Transverse colon (tissue), 4 donors: ENCODE results near the gene DENND1A. TPM values are rescaled to one million over a fixed set of nuclear protein-coding genes. Genes with fewer than 3 reads are reported as not detected.

Source experiments
- DNase-seq: peaks from one replicate; pipeline ENCODE4 v3.0.0-alpha.2; 2019
- H3K27ac ChIP-seq, 4 donors: fragments of 200-600 bp; sonication (generic); 2 replicates each; pipeline ENCODE4 v1.5.1; 2016 to 2018; ENCODE audit warnings: inconsistent platforms in 4 of 4
- H3K27me3 ChIP-seq: fragments of 200-600 bp; sonication (generic); 2 replicates; pipeline ENCODE4 v1.5.1; 2017; ENCODE audit warnings: inconsistent platforms
- H3K36me3 ChIP-seq, 4 donors: fragments of 200-600 bp; sonication (generic); 2 replicates each; pipeline ENCODE4 v1.5.1; 2017 to 2019; ENCODE audit warnings: inconsistent platforms in 4 of 4
- H3K4me1 ChIP-seq, 4 donors: fragments of 200-600 bp; sonication (generic); 2 replicates each; pipeline ENCODE4 v1.5.1; 2017 to 2020; ENCODE audit warnings: inconsistent platforms in 4 of 4
- H3K4me3 ChIP-seq, 4 donors: fragments of 200-600 bp; sonication (generic); 1 replicate in 1 of 4; 2 replicates in 3 of 4; pipeline versions ENCODE4 v1.5.1 to v1.6.1; 2017 to 2019; ENCODE audit warnings: inconsistent platforms in 4 of 4
- H3K9me3 ChIP-seq, 2 donors: fragments of 200-600 bp; sonication (generic); 2 replicates each; pipeline ENCODE4 v1.5.1; 2017 to 2019; ENCODE audit warnings: inconsistent platforms in 2 of 2
- EP300 ChIP-seq: sonication (generic); formaldehyde crosslinking; IDR thresholded peaks from one replicate; pipeline ENCODE4 v1.6.1; 2017; ENCODE audit warnings: antibody characterized with exemption, low read depth
- POLR2A ChIP-seq: fragments of 450-650 bp; IDR thresholded peaks from one replicate; pipeline ENCODE4 v1.6.1; 2016; ENCODE audit warnings: antibody characterized with exemption, mild to moderate bottlenecking, moderate library complexity
- POLR2AphosphoS5 ChIP-seq, 3 donors: sonication (generic); formaldehyde crosslinking; IDR thresholded peaks; one replicate each; pipeline ENCODE4 v1.6.1; 2016; ENCODE audit warnings: antibody characterized with exemption in 3 of 3
- WGBS, 2 donors: methylation state at CpG; one replicate each; pipeline ENCODE4 v1.1.5; 2018; ENCODE audit warnings: low coverage in 1 of 2; 5-methylcytosine and 5-hydroxymethylcytosine counted together
- in situ Hi-C, 4 donors: fragments of 200-750 bp; cut with MboI; loops; one replicate each; pipeline versions ENCODE4 v1.15.0 to v1.15.1; 2017; ENCODE audit warnings: low sequenced_read_pairs in 3 of 4, low pct_ligation_motif_present in 1 of 4, low pct_unique_long_range_greater_than_20kb in 1 of 4
- intact Hi-C: fragments of 100-400 bp; cut with DNase I; formaldehyde crosslinking; loops from one replicate; pipeline ENCODE4 v1.15.1; 2023; ENCODE audit warnings: low total_unique reads
- total RNA-seq, 4 donors: library from RNA; depleted of rRNA; stranded (reverse); fragments of >200 nt; gene quantifications; one replicate each; pipeline ENCODE4 v1.1.0, GENCODE V29; 2016
- TF ChIP-seq, protein P1 (sequence below), 5 experiments: fragments of 200-600 bp in 3 of 5; fragments of 450-650 bp in 2 of 5; sonication (generic) in 3 of 5; IDR thresholded peaks; 1 replicate in 2 of 5; 2 replicates in 3 of 5; pipeline ENCODE4 v1.5.1; 2016 to 2017; ENCODE audit warnings: antibody characterized with exemption in 5 of 5, inconsistent platforms in 3 of 5, mild to moderate bottlenecking in 2 of 5, moderate library complexity in 1 of 5

The DENND1A gene
- total RNA-seq, 4 donors from 2014 or later = 12.5 to 78.6 (median 40.0) TPM

DNA sequence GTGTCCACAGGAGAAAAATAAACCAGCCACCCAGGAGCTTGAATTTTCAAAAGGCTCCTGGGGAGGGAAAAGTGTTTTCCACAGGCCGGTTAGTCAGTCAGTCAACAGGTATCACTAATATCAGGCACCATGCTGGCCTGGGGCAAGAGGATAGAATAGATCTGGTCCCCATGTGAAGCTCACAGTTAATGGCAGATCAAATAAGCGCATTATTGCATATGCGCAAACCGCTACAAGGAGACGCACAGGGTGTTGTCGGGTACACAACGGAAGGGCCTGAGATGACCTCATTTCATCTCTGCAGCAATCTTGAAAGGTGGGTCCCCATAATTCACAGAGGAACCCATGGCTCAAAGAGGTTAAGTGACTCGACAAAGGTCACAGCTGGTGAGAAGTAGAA lies 313.2 kb downstream of the DENND1A start:
- Histone ChIP-seq H3K4me1 (no peaks in the 10 kb centered on the region), H3K27ac (no peak overlapping the region), H3K27me3 (no peaks in the 10 kb centered on the region), H3K36me3 (no peaks in the 10 kb centered on the region), H3K4me3 (no peak overlapping the region), H3K9me3 (no peaks in the 10 kb centered on the region)
- 97 to 98% methylated on average over 7 to 8 of the region's 8 CpGs for WGBS, 2 donors
- in situ Hi-C loops (no loop called here), intact Hi-C loops (no loop called here)
- DNase-seq = no peak
- TF ChIP-seq, protein P1, sequence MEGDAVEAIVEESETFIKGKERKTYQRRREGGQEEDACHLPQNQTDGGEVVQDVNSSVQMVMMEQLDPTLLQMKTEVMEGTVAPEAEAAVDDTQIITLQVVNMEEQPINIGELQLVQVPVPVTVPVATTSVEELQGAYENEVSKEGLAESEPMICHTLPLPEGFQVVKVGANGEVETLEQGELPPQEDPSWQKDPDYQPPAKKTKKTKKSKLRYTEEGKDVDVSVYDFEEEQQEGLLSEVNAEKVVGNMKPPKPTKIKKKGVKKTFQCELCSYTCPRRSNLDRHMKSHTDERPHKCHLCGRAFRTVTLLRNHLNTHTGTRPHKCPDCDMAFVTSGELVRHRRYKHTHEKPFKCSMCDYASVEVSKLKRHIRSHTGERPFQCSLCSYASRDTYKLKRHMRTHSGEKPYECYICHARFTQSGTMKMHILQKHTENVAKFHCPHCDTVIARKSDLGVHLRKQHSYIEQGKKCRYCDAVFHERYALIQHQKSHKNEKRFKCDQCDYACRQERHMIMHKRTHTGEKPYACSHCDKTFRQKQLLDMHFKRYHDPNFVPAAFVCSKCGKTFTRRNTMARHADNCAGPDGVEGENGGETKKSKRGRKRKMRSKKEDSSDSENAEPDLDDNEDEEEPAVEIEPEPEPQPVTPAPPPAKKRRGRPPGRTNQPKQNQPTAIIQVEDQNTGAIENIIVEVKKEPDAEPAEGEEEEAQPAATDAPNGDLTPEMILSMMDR (IDR thresholded peaks at IDR 0.05) = no peak
- TF ChIP-seq POLR2AphosphoS5 (IDR thresholded peaks at IDR 0.05) (no peak), EP300 (no peak), POLR2A (no peak)

DNA sequence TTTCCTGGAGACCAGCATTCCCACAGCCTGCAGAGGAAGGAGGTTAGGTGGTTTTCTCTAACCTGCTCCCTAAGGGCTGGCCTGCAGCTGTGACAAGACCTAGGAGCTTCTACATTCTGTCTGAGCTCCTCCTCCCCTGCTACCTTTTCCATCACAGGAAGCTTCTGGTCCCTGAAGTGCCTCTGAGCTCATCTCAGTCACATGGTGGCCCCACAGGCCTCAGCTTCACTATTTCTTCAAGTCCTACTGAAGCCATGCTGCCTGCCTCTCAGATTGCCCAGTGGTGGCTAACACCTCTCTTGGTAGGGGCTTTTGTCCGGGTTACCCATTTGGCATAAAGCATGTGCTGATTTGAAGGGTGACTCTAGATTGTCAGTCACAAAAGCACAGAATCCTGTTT lies 314.5 kb downstream of the DENND1A start:
- no peaks in the 10 kb centered on the region for H3K27me3 ChIP-seq
- intact Hi-C loops (no loop called here), in situ Hi-C loops (no loop called here)
- no peak for TF ChIP-seq EP300
- TF ChIP-seq POLR2A = no peak
- TF ChIP-seq POLR2AphosphoS5 (IDR thresholded peaks at IDR 0.05) = no peak
- TF ChIP-seq, protein P1 (IDR thresholded peaks at IDR 0.05) = no peak
- 100% methylated on average over 1 of the region's 1 CpG; no CpG with 5 or more reads in 1 of the 2 donors for WGBS, 2 donors
- no peaks in the 10 kb centered on the region for H3K36me3 ChIP-seq
- no peaks in the 10 kb centered on the region for H3K4me1 ChIP-seq
- no peak overlapping the region for H3K27ac ChIP-seq
- no peak overlapping the region for H3K4me3 ChIP-seq
- no peaks in the 10 kb centered on the region for H3K9me3 ChIP-seq
- no peak for DNase-seq

DNA sequence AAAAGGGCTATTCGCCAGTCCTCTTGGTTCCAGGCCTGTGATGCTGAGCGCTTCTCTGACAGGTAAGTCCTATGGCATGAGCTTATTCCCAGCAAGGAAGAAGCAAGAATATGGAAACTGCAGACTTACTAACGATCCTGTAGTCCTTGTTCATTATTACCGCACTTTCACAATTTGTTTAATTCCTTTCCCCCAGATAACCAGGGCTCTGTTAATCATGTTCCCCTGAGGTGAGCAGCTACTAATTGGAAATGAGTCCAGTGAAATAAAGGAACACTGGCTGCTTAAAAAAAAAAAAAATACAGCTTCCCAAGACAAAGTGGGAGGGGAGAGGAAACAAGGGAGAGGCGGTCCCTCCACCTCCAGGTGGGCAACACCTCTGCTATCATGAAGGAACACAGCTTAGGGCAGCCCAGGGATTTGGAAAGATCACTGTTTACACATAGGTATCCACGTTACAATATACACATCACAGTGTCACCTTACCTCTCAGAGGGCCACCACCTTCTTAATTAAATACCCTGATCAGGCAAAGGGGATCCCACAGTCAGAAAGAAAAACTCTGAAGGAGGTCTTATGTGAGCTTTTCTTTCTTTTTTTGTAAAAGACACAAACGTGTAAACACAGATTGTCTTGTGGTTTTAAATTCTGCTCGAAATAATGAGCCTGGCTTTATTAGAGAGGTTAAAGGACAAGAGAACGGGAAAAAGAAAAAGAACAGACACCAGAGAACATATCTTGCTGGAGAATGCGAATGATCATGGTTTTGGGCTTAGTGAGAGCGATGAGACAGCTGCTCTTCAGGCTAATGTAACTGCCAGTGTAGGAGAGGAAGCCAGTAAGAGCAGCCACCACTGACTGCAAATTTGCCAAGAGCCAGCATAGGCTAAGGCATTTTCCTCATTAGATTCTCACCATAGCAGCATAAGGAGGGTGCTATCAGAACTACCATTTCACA lies 315.3 kb downstream of the DENND1A start:
- 89 to 90% methylated on average over 11 of the region's 11 CpGs for WGBS, 2 donors
- no peaks in the 10 kb centered on the region for H3K36me3 ChIP-seq
- TF ChIP-seq EP300 = no peak
- no peak for TF ChIP-seq POLR2AphosphoS5 (IDR thresholded peaks at IDR 0.05)
- TF ChIP-seq POLR2A = no peak
- TF ChIP-seq, protein P1 (IDR thresholded peaks at IDR 0.05) = no peak
- intact Hi-C loops (no loop called here), in situ Hi-C loops (no loop called here)
- no peaks in the 10 kb centered on the region for H3K4me1 ChIP-seq
- DNase-seq = no peak
- H3K27ac ChIP-seq = no peak overlapping the region
- no peak overlapping the region for H3K4me3 ChIP-seq
- no peaks in the 10 kb centered on the region for H3K27me3 ChIP-seq
- no peaks in the 10 kb centered on the region for H3K9me3 ChIP-seq

DNA sequence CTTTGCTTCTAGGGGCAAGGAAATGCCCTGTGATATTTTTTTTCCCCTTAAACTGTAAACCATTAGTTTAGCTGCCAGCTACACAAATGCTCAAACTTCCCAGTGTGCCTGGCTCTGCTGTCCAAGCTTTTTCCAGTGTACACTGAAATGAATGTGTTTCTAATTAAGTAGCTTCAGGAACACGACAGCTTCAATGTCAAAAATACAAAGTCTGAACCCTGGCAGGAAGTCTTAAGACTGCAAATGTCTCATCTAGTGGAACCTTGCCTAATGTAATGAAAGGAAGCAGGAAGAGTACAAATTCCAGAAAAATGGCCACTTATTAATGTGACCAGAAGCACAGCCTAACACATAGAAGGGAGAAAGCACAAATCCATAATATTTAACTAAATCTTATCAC lies 318.7 kb downstream of the DENND1A start:
- no peak overlapping the region for H3K4me3 ChIP-seq
- no peaks in the 10 kb centered on the region for H3K36me3 ChIP-seq
- H3K4me1 ChIP-seq = no peaks in the 10 kb centered on the region
- in situ Hi-C loops = no loop called here
- no peak for TF ChIP-seq EP300
- TF ChIP-seq, protein P1 (IDR thresholded peaks at IDR 0.05) = no peak
- no peak for TF ChIP-seq POLR2A
- no peak for TF ChIP-seq POLR2AphosphoS5 (IDR thresholded peaks at IDR 0.05)
- H3K27ac ChIP-seq = no peak overlapping the region
- intact Hi-C loops = no loop called here
- DNase-seq = no peak
- 81 to 100% methylated on average over 1 of the region's 1 CpG for WGBS, 2 donors
- no peaks in the 10 kb centered on the region for H3K27me3 ChIP-seq
- no peaks in the 10 kb centered on the region for H3K9me3 ChIP-seq
